ENCODE measurements around the gene SPIB.

SPIB gene

GRCh38 chr19:50427997-50428425 is 9.3 kb downstream of the SPIB start:
- ATAC-seq, result no peak
- no peak for TF ChIP-seq CSDC2 (CRISPR knock-in tag; IDR thresholded peaks at IDR 0.05)
- no peak for TF ChIP-seq CSRNP3 (CRISPR knock-in tag; IDR thresholded peaks at IDR 0.05)
- no peak for TF ChIP-seq POU6F1 (CRISPR knock-in tag; IDR thresholded peaks at IDR 0.05; ENCODE audit: borderline replicate concordance, low read depth)
- no peak for TF ChIP-seq TOX (CRISPR knock-in tag; IDR thresholded peaks at IDR 0.05; ENCODE audit: borderline replicate concordance)
- TF ChIP-seq ZFP30 (CRISPR knock-in tag; IDR thresholded peaks at IDR 0.05), result no peak

- no peak for ATAC-seq
- no peak for TF ChIP-seq GLIS3 (CRISPR knock-in tag; IDR thresholded peaks at IDR 0.05)
- no peak for TF ChIP-seq ZFP3 (CRISPR knock-in tag; IDR thresholded peaks at IDR 0.05)
- no peak for TF ChIP-seq ZNF8 (CRISPR knock-in tag; IDR thresholded peaks at IDR 0.05)
- no peak for TF ChIP-seq TSHZ2 (CRISPR knock-in tag; IDR thresholded peaks at IDR 0.05)
- no peak for TF ChIP-seq CSDC2 (CRISPR knock-in tag; IDR thresholded peaks at IDR 0.05)
- no peak for TF ChIP-seq ZNF565 (CRISPR knock-in tag; conservative IDR thresholded peaks at IDR 0.05; ENCODE audit: low read depth)
- TF ChIP-seq PATZ1 (CRISPR knock-in tag; IDR thresholded peaks at IDR 0.05; ENCODE audit: borderline replicate concordance), result no peak
Measured at GRCh38 chr19:50428772-50429463, 10.2 kb downstream of the SPIB start.

- no peak for ATAC-seq
- TF ChIP-seq SNAI2 (CRISPR knock-in tag; IDR thresholded peaks at IDR 0.05) (no peak), RARB (CRISPR knock-in tag; IDR thresholded peaks at IDR 0.05) (no peak), ZNF70 (CRISPR knock-in tag; IDR thresholded peaks at IDR 0.05) (no peak), TCF4 (CRISPR knock-in tag; IDR thresholded peaks at IDR 0.05; ENCODE audit: borderline replicate concordance) (no peak), ZC3H10 (CRISPR knock-in tag; IDR thresholded peaks at IDR 0.05) (no peak), OSR1 (CRISPR knock-in tag; IDR thresholded peaks at IDR 0.05) (no peak), TOX (CRISPR knock-in tag; IDR thresholded peaks at IDR 0.05; ENCODE audit: borderline replicate concordance) (no peak)
Measured at GRCh38 chr19:50430888-50431342, 12.2 kb downstream of the SPIB start.

GRCh38 chr19:50431343-50432220 is 12.8 kb downstream of the SPIB start:
- ATAC-seq, result peak; percentile 97
- TF ChIP-seq ZFP3 (CRISPR knock-in tag; IDR thresholded peaks at IDR 0.05) (no peak), CSRNP3 (CRISPR knock-in tag; IDR thresholded peaks at IDR 0.05) (no peak), ZFP30 (CRISPR knock-in tag; IDR thresholded peaks at IDR 0.05) (no peak), TCF4 (CRISPR knock-in tag; IDR thresholded peaks at IDR 0.05; ENCODE audit: borderline replicate concordance) (no peak), GLIS3 (CRISPR knock-in tag; IDR thresholded peaks at IDR 0.05) (no peak), ZNF70 (CRISPR knock-in tag; IDR thresholded peaks at IDR 0.05) (no peak), POU6F1 (CRISPR knock-in tag; IDR thresholded peaks at IDR 0.05; ENCODE audit: borderline replicate concordance, low read depth) (no peak), PPARA (CRISPR knock-in tag; IDR thresholded peaks at IDR 0.05; ENCODE audit: borderline replicate concordance) (no peak), ZNF8 (CRISPR knock-in tag; IDR thresholded peaks at IDR 0.05) (no peak), PATZ1 (CRISPR knock-in tag; IDR thresholded peaks at IDR 0.05; ENCODE audit: borderline replicate concordance) (no peak), ESRRG (CRISPR knock-in tag; IDR thresholded peaks at IDR 0.05) (no peak)
